GM19397 (cell line): Measurements from ENCODE around the gene GUCD1.

ENCODE experiments used
- ATAC-seq: cut with Tn5 transposase; IDR thresholded peaks from one replicate; pipeline ENCODE4 v1.9.1; 2021; ENCODE audit warnings: mild to moderate bottlenecking, moderate library complexity; ENCODE audit not compliant: unreplicated experiment

The GUCD1 gene

DNA sequence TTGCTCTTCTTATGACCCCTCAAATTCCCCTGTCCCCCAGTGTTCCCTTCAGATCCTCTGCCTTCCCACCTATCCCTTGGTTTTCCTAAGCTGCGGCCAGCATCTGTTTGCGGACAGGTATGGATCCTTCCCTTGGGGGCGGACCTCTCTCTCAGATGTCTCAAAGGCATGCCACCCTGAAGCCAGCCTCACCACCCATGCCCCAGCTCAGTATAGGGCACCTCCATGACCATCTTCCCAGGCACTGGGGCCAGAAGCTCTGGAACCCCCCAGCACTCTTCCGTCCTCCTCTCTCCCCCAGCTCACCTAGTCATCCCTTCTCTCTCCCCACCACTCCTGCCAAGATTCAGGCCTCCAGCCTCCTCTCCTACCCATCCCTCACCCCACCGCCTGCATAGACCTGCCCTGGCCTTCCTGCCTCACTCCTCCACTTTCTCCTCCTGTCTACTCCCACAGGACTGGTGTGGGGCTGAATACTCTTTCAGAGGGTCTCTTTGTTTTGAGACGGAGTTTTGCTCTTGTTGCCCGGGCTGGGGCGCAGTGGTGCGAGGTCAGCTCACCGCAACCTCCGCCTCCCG is 35.7 kb upstream of the GUCD1 start:
- ATAC-seq, result no peak

DNA sequence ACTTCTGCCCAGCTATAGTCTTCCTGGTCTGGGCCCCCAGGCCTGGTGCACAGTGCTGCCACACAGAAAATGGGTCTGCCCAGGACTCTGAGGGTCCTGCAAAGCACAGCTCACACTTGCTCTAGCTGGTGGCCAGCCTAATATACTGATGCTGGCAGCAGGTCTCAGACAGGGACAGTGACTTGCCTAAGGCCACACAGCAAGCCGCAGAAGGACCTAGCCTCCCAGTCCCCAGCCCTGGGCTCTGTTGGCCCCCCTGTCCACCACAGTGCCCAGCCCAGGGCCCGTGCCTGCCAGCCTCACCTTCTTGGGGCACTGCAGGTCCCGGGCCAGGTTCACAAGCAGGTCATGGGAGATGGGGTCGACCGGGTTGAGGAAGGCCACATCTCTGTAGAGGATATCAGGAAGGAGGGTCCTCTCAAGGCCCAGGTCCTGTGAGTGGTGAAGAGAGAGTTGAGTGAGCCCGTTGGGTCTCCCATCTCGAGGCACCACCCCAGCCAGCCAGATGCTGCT is 34.6 kb upstream of the GUCD1 start:
- no peak for ATAC-seq

DNA sequence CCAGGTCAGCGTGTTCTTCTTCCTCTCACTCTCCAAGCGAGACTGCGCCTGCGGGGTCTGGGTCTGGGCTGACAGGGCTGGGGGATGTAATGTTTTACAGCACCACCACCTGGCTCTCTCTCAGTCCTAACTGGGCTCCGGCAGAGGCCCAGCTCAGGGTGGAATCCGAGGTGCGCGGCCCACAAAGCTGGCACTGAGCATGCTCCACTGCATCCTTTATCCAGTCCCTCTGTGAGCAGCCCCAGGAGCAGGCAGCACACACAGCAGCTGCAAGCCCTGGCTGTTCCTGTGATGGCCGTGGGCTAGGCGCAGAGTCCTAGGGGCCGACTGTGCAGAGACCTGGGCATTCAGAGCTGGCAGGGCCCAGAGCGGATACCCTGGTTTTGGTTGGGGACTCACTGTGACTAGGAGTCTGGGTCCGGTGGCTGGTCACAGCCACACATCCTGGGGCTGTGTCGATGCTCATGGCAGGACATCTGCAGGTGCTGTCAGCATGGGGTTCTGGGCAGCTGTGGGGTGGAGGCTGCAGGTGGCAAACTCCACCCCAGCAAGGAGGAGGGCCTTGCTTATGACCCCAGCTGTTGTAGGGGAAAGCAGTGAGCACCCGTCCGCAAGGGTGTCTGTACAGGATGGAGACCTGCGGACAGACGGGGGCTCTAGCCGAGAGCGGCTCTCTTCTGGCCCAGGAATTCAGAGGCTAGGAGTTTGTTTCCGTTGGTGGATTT is 34.0 kb upstream of the GUCD1 start:
- ATAC-seq, result no peak

DNA sequence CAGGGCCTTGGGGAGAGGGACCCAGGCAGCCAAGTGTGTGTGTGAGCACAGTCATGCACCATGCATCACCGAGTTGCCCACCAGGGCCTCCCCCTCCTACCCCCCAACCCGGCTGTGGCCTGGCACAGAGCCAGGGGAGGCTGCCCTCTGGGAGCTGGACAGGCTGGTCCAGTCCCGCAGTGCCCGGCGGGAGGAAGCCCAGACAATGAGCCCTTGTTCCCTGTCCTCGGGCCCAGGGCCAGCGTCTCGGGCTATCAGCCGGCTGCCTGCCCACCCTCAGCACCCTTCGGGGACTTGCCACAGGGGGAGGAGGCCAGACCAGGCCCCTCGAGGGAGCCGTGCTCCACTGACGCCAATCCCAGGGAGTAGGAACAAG is 33.4 kb upstream of the GUCD1 start:
- ATAC-seq, result no peak

DNA sequence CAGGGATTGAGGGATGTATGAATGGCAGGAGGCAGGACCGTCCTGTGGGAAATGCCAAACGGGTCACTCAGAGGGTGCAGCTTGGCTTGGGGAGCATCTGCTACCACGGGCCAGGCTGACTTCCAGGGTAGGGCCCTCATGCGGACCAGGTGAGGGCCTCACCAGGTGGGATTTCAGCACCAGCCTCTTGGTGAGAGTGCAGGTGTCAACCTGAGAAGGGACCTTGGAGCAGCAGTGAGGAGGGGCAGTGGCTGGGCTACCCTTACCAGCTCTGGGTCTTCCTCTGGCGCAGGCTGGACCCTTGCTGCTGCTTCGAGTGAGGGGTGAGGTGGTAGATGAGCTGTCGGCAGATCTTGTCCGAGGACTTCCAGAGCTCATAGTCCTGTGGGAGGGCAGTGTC is 33.0 kb upstream of the GUCD1 start:
- ATAC-seq, result no peak

DNA sequence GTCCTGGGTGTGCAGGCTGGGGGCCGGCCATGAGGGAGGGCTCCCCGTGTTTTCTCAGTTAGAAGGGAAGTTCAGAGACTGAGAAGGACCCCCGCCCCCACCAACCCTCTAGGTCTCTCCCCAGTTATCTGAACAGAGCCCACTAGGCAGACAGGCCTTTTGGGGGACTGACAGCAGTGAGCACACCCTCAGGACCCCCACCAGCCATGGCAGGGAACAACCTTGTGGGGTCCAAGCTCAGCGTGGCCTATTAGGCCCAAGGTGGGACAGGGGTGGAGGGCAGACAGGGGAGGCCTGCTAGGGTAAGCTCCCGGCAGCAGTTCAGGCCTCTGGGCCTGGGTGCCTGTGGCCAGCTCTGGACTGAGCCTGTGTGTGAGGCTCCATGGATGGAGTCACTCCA is 32.3 kb upstream of the GUCD1 start:
- no peak for ATAC-seq

DNA sequence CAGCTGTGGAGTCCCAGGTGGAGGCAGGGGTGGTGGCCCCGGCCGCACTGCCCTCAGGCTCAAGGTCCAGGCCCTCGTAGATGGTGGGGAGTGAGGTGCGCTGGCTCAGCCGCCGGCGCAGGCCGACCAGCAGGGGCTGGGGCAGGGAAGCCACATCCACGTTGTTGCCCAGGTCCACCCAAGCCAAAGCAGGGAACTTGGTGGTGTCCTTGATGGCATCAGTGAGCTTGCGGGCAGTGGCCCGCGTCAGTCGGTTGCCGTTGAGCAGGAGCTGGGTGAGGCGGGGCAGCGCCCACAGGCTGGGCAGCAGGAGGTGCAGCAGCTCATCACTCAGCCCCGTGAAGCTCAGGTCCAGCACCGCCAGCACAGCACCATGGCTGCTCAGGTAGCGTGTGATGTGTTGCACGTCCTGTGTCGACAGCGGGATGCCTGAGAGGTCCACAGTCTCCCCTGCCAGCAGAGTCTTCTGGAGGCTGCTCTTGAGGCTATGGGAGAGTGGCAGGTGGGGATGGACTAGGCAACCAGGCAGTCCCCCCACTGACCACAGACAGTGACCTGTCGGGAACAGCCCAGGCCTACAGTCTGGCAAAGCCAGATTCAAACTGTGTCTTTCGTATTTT is 31.1 kb upstream of the GUCD1 start:
- ATAC-seq, result no peak

DNA sequence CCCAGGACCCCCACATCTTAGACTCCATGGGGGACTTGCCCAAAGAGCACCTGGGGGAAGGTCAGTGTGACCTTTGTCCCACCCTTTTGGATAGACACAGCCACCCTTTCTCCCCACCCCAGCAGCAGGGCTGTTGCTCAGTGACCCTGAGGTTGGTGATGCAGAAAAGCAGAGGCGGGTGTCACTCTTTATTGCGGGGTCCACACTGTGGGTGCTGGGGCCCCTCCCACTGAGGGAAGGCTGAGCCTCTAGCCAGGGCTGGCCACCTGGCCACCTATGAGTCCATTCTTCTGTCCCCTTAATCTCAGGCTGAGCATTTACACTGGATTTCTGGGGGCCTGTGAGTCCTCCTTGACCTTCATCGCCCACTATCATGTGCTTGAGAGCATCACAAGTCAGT is 30.5 kb upstream of the GUCD1 start:
- no peak for ATAC-seq

DNA sequence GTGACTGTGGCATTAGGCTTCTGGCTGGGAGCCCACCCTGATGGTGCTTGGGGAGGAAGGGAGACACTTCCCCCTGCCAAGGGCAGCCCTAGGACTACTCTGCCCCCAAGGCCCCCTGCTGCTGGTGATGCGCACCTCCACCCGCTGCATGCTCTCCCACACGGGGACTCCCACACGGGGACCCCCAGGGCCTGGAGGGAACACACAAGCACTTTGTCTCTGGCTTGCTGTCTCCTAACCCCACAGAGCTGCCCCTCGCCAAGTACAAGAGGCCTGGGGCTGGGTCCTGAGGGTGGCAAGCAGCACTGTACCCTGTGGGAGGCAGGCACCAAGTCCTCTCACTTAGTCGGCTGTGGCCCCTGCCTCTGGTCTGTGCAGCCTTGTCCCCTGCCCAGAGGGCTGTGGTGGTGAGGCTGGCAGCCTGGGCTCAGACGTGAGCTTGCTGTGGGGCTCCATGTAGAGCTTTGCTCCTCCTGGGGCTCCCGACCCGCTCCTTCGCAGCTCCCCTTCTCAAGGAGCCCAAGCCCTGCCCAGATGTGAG is 30.0 kb upstream of the GUCD1 start:
- no peak for ATAC-seq

DNA sequence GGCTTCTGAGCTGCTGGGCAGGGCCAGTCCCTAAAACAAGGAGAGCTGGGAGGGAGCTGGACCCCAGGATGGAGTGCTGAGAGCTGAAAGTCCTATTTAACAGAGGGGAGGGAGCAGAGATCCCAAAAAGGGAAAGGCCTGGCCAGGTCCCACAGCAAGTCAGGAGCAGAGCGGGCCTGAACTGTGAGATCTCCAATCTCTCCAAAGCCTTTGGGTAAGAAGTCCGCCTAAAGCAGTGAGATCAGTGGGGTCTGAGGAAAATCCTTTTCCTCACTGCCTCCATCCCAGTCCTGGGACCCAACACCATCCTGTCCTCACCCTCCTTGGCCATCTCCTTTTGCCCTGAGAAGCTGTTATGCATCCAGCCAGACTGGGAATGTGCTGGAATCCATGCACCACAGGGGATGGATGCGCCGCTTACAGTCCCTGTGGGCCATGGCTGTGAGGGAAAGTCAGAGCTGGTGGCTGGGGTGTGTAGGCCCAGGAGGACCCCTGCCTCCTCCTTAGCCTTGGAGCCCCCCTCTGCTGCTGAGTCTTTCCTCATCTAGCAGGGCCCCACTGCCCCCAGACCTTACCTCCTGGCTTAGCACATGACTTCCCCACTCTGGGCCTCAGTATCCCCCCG is 29.3 kb upstream of the GUCD1 start:
- ATAC-seq, result no peak

DNA sequence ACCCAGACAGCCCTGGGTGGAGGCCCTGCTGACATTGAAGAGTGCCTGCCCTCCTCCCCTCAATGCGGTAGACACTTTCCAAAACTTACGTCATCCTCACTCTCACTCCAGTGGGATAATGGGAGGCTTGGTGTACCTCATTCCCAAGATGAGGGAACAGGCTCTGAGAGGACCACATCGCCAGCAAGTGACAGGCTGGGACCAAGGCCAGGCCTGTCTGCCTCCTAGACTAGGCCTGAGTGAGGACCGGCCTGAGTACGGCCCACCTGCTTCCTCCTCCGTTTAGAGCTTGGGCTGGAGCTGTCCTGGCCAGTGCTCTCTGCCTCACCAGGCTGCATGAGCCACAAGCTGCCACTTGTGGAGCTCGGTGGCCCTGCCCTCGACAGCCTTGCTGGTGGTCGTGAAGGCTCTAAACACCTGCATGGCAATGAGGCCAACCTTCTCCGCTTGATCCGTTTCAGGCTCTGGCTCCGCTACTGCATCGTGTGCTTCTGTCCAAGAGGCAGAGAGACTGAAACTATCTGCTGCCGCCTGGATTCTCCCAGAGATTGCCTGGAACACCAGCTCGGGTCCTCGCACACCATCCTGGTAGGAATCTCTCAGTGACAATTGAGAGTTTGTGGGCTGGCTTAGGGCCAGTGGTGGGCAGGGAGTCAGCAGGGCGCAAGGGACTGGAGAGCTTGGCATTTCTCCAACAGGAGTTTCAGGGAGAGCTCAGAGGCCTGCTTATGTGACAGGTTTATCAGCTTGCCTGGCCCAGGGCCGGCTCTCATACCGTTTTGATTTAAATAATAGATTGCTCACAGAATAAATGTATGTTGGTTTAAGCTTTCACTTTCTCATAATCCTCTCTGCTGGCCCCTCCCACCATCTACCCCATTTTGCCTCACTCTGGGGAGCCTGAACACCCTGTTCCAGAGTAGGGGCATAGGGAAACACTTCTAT is 28.6 kb upstream of the GUCD1 start:
- no peak for ATAC-seq

DNA sequence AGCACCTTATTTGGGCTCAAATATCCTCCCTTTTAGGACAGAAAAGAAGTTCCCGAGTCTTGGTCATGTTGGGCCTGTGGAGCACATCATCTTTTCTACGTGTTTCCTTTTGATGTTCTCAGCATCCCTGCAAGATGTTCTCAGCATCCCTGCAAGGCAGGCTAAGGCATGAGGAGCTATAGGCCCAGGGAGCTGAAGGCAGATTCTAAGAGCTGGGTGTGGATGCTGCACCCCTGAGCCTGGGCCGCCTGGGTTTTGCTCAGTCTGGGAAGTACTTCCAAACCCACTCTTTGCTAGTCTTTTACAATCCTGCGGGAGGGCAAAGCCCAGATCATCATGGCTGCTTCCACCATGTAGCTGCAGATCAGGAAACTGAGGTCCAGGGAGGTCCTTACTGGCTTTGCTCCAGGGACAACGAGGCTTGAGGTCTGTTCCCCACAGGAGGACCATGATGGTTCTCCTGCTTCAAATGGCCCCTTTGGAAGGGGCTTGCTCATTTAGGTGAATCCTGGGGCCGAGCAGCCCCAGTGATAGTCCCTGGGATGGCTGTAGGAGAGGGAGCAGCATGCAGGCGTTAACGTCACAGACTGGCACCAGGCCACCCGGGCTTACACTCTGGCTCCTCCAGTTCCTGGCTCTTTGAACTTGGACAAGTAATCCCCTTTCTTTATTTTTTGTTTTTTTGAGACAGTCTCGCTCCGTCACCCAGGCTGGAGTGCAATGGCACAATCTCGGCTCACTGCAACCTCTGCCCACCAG is 27.3 kb upstream of the GUCD1 start:
- ATAC-seq, result no peak

DNA sequence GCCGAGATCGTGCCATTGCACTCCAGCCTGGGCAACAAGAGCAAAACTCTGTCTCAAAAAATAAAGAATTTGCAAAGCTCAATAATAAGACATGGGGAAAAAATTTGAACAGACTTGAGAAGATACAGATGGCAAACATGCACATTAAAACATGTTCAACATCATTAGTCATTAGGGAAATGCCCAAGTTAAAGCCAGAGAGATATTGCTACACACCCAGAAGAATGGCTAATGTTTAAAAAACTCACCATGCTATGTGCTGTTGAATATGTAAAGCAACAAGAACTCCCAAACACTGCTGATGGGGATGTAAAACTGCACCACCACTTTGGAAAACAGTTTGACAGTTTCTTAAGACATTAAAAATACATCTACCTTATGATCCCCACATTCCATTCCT is 25.3 kb upstream of the GUCD1 start:
- no peak for ATAC-seq

DNA sequence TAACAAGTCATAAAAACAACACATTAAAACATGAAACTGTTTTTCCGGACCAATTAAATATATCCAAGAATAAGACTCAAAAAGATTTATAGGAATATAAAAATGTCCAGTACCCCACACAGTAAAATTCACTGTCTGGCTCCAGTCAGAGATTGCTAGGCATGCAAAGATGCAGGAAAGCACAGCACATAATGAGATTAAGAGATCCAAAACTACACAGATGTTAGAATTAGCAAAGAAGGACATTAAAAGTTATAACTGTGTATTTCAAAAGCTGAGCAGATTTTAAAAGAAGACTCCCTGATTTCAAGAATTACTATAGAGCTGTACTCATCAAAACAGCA is 24.3 kb upstream of the GUCD1 start:
- ATAC-seq, result no peak

DNA sequence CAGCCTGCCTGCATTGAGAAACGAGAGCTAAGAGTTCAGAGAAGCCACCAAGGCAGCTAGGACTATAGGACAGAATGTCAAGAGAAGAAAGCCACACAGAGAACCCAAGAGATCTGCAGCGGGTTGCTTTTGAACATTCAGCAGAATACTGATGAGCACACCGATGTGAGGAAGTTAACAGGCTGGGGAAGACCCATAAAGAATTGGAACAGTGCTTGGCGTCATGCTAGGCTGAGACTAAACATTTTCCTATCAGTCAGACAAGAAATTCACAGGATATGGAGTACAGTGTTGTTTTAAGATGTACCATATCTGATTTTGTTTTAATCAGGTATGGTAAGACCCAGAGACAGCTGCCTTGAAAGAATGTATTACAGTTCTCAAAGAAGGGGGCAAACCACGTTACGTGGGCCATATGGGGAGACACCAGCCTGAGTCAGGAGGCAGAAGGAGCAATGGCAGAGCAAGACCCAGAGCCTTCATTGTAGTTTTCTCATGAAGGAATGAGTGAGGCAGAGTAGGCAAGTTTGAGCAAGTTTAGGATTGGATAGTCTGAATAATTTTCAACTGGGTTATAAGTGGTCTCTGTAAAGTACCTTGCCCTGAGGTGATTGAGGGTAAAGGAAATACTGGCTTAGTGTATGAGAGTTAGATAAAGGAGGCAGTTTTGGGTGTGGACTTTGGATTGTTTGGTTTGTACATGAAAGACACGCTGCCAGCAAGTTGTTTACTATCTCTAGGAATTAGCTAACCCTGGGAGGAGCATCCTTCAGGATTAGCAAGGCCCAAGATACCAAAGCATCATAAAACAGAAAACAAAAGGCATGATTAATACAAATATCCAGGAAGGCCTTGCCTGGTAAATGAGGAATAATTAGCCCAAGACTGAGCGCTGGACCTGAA is 23.7 kb upstream of the GUCD1 start:
- no peak for ATAC-seq

DNA sequence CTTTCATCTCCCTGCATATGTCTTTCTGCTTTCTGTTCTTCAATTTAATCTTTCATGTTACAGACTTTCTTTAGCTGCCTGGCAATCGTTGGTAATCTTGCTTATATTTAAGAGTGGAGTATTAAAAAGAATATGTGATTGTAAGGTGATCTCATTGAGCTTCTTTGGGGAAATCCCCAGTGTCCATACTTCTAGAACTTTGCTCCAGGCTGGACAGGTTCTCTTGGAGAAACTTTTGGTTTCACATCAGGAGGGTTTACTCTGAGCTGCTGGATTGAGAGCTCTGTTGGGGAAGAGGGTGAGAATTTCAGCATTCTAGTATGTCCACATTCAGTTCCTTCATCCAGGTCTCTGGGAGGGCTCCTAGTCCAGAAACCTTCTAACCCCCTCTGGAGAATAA is 21.8 kb upstream of the GUCD1 start:
- no peak for ATAC-seq

DNA sequence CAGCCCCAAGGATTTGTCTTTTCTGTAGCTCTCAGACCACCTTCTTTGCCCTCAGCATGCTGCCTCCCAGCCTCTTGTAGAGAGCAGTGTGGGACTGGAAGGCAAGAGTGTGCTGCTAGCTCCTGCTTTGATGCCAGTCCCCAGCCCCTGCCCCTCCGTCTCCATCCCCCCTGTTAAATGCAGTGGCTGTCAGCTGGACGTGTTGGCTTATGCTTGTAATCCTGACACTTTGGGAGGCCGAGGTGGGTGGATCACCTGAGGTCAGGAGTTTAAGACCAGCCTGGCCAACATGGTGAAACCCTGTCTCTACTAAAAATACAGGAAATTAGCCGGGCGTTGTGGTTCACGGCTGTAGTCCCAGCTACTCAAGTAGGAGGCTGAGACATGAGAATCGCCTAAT is 16.3 kb upstream of the GUCD1 start:
- no peak for ATAC-seq

DNA sequence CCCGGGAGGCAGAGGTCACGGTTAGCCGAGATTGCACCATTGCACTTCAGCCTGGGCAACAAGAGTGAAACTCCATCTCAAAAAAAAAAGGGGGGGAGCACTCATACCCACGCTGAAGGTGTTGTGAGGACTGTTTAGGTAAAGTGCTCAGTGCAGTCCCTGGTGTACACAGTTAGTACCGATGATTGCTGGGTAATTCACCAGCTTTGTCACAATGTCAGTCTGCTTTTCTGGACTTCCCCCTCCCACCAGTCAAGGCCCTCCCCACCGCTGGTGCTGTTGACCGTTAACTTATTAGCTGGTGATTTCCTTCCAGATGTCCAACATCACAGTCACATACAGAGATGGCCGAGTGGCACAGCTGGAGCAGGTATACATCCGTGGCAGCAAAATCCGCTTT is 12.7 kb upstream of the GUCD1 start:
- ATAC-seq, result no peak

DNA sequence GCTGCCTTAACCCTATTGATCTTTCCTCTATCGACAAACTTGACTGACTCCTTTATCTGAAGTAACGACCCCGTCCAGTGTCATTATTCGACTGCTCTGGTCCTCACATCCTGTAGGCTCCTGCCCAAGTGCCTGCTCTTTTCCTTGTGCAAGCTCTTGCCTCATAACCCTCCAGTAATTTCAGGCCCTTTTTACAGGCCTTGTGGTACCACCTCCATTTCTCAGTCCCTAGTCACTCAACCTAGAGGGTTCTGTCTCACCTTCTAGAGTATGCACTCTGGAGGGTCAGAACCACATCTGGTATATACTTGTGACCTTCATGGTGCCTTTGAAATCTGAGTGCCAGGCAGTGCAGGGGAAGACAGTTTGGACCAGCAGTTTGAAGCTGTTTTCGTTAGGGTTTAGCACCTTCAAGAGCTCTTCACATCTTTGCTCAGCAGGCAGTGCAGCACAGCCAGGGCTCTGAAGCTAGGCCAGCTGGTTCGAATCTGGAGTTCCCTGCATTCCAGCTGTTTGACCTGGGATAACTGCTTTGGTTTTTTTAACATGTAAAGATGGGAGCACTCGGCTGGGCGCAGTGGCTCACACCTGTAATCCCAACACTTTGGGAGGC is 12.1 kb upstream of the GUCD1 start:
- no peak for ATAC-seq
